Measurements from ENCODE around the gene ATP6V0A4.

Gene ATP6V0A4

DNA sequence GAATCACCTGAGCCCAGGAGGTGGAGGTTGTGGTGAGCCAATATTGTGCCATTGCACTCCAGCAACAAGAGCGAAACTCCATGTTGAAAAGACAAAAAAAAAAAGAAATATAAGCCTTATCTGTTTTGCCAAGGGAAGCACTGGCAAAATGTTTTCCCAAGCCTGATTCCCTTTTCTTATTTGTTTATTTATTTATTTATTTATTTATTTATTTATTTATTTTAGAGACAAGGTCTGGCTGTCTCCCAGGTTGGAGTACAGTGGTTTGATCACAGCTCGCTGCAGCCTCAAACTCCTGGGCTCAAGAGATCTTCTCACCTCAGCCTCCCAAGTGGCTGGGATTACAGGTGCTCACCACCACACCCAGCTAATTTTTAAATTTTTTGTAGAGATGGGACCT, 141.0 kb downstream of the ATP6V0A4 start:
- DNase-seq, result no peak

Data from HCEC 1CT (cell line).